OCI-LY1 (cell line): ENCODE results near the gene GALNT2.

Source experiments
- H2AFZ ChIP-seq: fragments of 200-600 bp; sonication (generic), shearing (Covaris generic); 2 replicates; pipeline ENCODE4 v1.6.0; 2014; ENCODE audit warnings: antibody characterized with exemption, mild to moderate bottlenecking, low read length
- H3F3A ChIP-seq: fragments of 200-600 bp; sonication (generic), shearing (Covaris generic); 2 replicates; pipeline ENCODE4 v1.6.0; 2014; ENCODE audit warnings: mild to moderate bottlenecking, antibody characterized with exemption, low read length, moderate library complexity; ENCODE audit not compliant: insufficient read depth
- H3K27ac ChIP-seq: fragments of 200-600 bp; sonication (generic); 2 replicates; pipeline ENCODE4 v1.5.1; 2014; ENCODE audit warnings: low read length, mixed run types, mild to moderate bottlenecking, low read depth; ENCODE audit not compliant: poor library complexity, severe bottlenecking
- H3K27me3 ChIP-seq: fragments of 200-600 bp; sonication (generic); 2 replicates; pipeline ENCODE4 v1.6.0; 2014; ENCODE audit warnings: antibody characterized with exemption, mild to moderate bottlenecking, low read length, moderate library complexity; ENCODE audit not compliant: insufficient read depth
- H3K36me3 ChIP-seq: fragments of 200-600 bp; sonication (generic); 2 replicates; pipeline ENCODE4 v1.6.1; 2014; ENCODE audit warnings: mild to moderate bottlenecking, antibody characterized with exemption, low read length, moderate library complexity, mixed read lengths; ENCODE audit not compliant: insufficient read depth
- H3K4me1 ChIP-seq: fragments of 200-600 bp; sonication (generic); 2 replicates; pipeline ENCODE4 v1.5.1; 2014; ENCODE audit warnings: mild to moderate bottlenecking, low read length, moderate library complexity; ENCODE audit not compliant: insufficient read depth, severe bottlenecking
- H3K4me2 ChIP-seq: fragments of 200-600 bp; sonication (generic), shearing (Covaris generic); 2 replicates; pipeline ENCODE4 v1.6.1; 2014; ENCODE audit warnings: low read length
- H3K4me3 ChIP-seq: fragments of 200-600 bp; sonication (generic); 2 replicates; pipeline ENCODE4 v1.5.1; 2014; ENCODE audit warnings: low read length, low read depth, mild to moderate bottlenecking, mixed read lengths; ENCODE audit not compliant: poor library complexity, severe bottlenecking
- H3K79me2 ChIP-seq: fragments of 200-600 bp; shearing (Covaris generic); 2 replicates; pipeline ENCODE4 v1.6.1; 2016; ENCODE audit warnings: mixed run types, low read length, mixed read lengths; ENCODE audit not compliant: insufficient read depth
- H3K9ac ChIP-seq: fragments of 200-600 bp; sonication (generic), shearing (Covaris generic); 2 replicates; pipeline ENCODE4 v1.6.1; 2014; ENCODE audit warnings: mild to moderate bottlenecking, low read length, mixed read lengths
- H3K9me2 ChIP-seq: fragments of 200-600 bp; sonication (generic), shearing (Covaris generic); 2 replicates; pipeline ENCODE4 v1.6.1; 2014; ENCODE audit warnings: low read depth, mild to moderate bottlenecking, low read length, mixed read lengths
- H3K9me3 ChIP-seq: fragments of 200-600 bp; shearing (Covaris generic); 2 replicates; pipeline ENCODE4 v1.6.1; 2014; ENCODE audit warnings: low read length, mixed read lengths
- H4K20me1 ChIP-seq: fragments of 200-600 bp; sonication (generic), shearing (Covaris generic); 2 replicates; pipeline ENCODE4 v1.6.0; 2016; ENCODE audit warnings: mild to moderate bottlenecking, low read length; ENCODE audit not compliant: insufficient read depth
- EZH2 ChIP-seq: fragments of 200-600 bp; sonication (generic), shearing (Covaris generic); IDR thresholded peaks from 2 replicates; pipeline ENCODE4 v1.8.0; 2017; ENCODE audit warnings: borderline replicate concordance, mixed run types, mild to moderate bottlenecking, antibody characterized with exemption, low read length, moderate library complexity, mixed read lengths
- TF ChIP-seq, protein P1 (sequence below): fragments of 200-600 bp; sonication (generic), shearing (Covaris generic); IDR thresholded peaks from 2 replicates; pipeline ENCODE4 v1.5.1; 2017; ENCODE audit warnings: mild to moderate bottlenecking, antibody characterized with exemption, low read length, moderate library complexity, mixed read lengths

The GALNT2 gene

DNA sequence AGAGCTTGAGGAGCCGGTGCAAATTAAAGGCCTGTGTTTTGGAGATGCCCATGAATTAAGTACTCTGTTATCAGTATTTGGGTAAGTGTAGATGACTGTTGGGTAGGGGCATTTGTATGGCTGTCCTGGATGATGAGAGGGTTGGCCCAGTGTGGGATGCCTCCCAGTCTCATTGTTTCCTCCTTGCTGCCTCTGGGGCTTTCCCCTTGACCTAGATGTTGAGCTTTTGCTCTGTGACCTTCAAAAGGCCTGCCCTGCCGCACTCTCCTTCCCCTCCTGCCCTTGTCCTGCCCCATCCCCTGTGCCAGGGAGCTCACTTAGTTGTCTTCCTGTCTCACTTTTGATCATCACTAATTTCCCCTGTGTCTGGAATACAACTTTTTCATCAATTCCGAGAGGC is 10.0 kb downstream of the GALNT2 start:
- Histone ChIP-seq H3K4me3 (no peak overlapping the region), H3K79me2 (peaks cover 95% of the 10 kb centered on the region), H3K4me1 (peaks cover 5% of the 10 kb centered on the region), H3K9ac (no peak overlapping the region), H3F3A (no peaks in the 10 kb centered on the region), H4K20me1 (no peaks in the 10 kb centered on the region), H3K9me2 (no peaks in the 10 kb centered on the region), H3K27me3 (no peaks in the 10 kb centered on the region), H3K27ac (no peak overlapping the region), H3K36me3 (peaks cover 13% of the 10 kb centered on the region; the same call in 1 of the 2 replicates), H2AFZ (no peak overlapping the region), H3K4me2 (no peak overlapping the region), H3K9me3 (no peaks in the 10 kb centered on the region)
- TF ChIP-seq EZH2: no peak
- TF ChIP-seq, protein P1, sequence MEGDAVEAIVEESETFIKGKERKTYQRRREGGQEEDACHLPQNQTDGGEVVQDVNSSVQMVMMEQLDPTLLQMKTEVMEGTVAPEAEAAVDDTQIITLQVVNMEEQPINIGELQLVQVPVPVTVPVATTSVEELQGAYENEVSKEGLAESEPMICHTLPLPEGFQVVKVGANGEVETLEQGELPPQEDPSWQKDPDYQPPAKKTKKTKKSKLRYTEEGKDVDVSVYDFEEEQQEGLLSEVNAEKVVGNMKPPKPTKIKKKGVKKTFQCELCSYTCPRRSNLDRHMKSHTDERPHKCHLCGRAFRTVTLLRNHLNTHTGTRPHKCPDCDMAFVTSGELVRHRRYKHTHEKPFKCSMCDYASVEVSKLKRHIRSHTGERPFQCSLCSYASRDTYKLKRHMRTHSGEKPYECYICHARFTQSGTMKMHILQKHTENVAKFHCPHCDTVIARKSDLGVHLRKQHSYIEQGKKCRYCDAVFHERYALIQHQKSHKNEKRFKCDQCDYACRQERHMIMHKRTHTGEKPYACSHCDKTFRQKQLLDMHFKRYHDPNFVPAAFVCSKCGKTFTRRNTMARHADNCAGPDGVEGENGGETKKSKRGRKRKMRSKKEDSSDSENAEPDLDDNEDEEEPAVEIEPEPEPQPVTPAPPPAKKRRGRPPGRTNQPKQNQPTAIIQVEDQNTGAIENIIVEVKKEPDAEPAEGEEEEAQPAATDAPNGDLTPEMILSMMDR: no peak

DNA sequence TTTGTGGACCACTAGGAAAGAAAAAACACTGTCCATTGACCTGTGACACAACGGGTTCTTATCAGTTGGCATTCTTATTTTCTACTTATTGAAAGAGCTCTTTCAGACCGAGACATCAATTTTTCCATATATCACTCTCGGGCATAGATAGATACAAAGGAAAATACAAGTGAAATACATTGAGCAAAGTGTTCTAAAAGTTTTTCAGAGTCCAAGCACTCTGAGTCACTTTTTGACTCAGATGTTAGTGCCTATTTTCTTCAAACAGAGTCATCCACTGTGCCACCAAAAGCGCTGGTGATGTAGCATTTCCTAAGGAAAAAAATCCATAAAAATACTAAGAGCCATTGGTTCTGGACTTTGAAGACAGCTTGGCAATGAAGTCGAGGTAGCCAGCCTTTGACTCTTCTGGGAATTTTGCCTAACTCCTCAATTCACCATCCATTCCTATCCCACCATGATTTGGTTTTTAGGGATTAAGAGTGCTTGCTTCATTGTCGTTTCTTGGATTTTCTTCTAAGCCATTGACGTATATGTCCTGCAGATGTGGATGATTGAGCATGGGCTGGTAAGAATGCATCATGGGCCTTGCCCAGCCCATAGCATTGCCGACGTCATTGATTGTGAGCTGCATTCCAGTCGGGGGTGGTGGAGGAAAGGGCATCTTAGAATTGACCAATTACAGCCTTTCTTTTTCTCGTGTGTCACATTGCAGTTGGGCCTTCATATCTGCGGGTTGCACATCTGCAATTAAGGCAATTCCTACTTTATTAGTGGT is 10.6 kb downstream of the GALNT2 start:
- no peak overlapping the region for H3K4me2 ChIP-seq
- H3K27ac ChIP-seq: no peak overlapping the region
- H3K4me1 ChIP-seq: peaks cover 5% of the 10 kb centered on the region
- no peaks in the 10 kb centered on the region for H3K27me3 ChIP-seq
- no peak overlapping the region for H2AFZ ChIP-seq
- H3K79me2 ChIP-seq: peaks cover 95% of the 10 kb centered on the region
- H3K9me3 ChIP-seq: no peaks in the 10 kb centered on the region
- TF ChIP-seq EZH2: no peak
- TF ChIP-seq, protein P1: no peak
- H3K9ac ChIP-seq: no peak overlapping the region
- no peak overlapping the region for H3K4me3 ChIP-seq
- H3K36me3 ChIP-seq: peaks cover 13% of the 10 kb centered on the region; the same call in 1 of the 2 replicates
- no peaks in the 10 kb centered on the region for H4K20me1 ChIP-seq
- H3F3A ChIP-seq: no peaks in the 10 kb centered on the region
- H3K9me2 ChIP-seq: no peaks in the 10 kb centered on the region

DNA sequence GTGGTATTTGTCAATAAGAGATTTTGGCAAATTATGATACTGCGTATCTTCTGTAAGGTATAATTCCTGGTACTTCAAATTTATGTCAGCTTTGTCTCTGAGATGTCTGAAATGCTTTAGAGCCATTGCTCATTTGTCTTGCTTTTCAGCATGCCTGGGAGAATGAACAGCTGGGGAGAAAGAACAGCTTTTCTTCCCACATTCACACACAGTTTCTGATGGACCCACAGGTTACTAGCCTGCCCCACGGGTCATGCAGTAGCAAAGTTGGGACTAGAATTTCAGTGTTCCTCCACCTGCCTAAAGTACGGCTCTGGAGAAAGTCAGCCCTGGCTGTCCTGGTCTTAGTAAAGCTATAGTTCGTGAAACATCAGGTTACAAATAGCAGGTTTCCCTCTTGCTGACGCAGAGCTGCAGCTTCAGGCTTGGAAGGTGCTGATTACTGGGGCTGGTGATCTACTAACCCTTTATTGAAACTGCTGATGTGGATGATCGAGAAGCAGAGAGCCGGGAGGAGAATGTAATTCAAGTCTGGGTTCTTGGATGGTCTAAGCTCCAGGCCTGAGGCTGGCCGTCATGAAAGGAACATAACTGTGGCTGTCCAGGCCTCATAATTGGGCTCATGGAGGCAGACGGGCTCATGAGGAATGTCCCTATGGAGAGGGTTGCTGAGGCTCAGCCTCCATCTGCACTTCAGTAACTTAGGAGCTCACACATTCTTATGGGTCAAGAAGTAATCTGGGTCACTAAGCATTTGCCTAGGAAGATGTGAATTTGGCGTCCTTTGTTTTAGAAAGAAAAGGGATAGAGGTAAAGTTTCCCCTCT is 12.4 kb downstream of the GALNT2 start:
- Histone ChIP-seq H3K9me2 (no peaks in the 10 kb centered on the region), H3K9ac (no peak overlapping the region), H3K4me2 (no peak overlapping the region), H3K79me2 (peaks cover 86% of the 10 kb centered on the region), H3K4me3 (no peak overlapping the region), H4K20me1 (no peaks in the 10 kb centered on the region), H3F3A (no peaks in the 10 kb centered on the region), H3K27ac (no peak overlapping the region), H3K27me3 (no peaks in the 10 kb centered on the region), H3K36me3 (peaks cover 13% of the 10 kb centered on the region; the same call in 1 of the 2 replicates), H3K4me1 (peaks cover 10% of the 10 kb centered on the region), H3K9me3 (no peaks in the 10 kb centered on the region), H2AFZ (no peak overlapping the region)
- no peak for TF ChIP-seq EZH2
- TF ChIP-seq, protein P1: no peak
